Measurements from ENCODE around the gene ZNF716.

Gene ZNF716

GRCh38 chr7:57416601-57417358, 33.2 kb upstream of the ZNF716 start:
- H3K4me3 ChIP-seq (ENCODE audit: low read depth, low read length): no peak overlapping the region
- TF ChIP-seq, protein P1, sequence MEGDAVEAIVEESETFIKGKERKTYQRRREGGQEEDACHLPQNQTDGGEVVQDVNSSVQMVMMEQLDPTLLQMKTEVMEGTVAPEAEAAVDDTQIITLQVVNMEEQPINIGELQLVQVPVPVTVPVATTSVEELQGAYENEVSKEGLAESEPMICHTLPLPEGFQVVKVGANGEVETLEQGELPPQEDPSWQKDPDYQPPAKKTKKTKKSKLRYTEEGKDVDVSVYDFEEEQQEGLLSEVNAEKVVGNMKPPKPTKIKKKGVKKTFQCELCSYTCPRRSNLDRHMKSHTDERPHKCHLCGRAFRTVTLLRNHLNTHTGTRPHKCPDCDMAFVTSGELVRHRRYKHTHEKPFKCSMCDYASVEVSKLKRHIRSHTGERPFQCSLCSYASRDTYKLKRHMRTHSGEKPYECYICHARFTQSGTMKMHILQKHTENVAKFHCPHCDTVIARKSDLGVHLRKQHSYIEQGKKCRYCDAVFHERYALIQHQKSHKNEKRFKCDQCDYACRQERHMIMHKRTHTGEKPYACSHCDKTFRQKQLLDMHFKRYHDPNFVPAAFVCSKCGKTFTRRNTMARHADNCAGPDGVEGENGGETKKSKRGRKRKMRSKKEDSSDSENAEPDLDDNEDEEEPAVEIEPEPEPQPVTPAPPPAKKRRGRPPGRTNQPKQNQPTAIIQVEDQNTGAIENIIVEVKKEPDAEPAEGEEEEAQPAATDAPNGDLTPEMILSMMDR (IDR thresholded peaks at IDR 0.05; ENCODE audit: control insufficient read depth, extremely low read depth, insufficient read depth): no peak
- no peak for DNase-seq (ENCODE audit: low read depth)

DNA sequence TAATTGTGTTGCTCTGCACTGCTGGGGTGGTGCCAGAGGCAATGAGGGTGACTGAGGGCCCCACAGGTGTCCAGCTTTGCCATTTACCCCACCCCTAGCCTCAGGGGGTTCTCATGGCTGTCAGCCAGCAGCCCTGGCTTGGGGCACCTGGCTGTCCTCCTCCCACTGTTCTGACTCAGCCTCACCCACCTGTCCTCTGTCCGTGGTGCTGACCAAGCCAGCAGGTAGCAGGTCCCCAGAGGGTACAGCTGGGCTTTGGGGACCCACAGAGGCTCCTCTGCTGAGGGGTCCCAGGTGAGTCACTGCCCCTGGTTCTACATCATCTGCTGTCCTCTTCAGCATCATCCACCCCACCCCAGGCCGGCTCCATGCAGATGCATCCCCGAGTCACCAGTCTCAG, 32.2 kb upstream of the ZNF716 start:
- H3K4me3 ChIP-seq (ENCODE audit: low read depth, low read length): no peak overlapping the region
- TF ChIP-seq, protein P1 (IDR thresholded peaks at IDR 0.05; ENCODE audit: control insufficient read depth, extremely low read depth, insufficient read depth): no peak
- no peak for DNase-seq (ENCODE audit: low read depth)

- H3K4me3 ChIP-seq (ENCODE audit: low read depth, low read length): no peak overlapping the region
- no peak for DNase-seq (ENCODE audit: low read depth)
- TF ChIP-seq, protein P1 (IDR thresholded peaks at IDR 0.05; ENCODE audit: control insufficient read depth, extremely low read depth, insufficient read depth): 0 out of 2 replicates have a peak, but pooled peaks have one; percentile 3
Measured at GRCh38 chr7:57423768-57424167, 26.2 kb upstream of the ZNF716 start.

GRCh38 chr7:57424515-57425238, 25.3 kb upstream of the ZNF716 start:
- DNase-seq (ENCODE audit: low read depth): no peak
- H3K4me3 ChIP-seq (ENCODE audit: low read depth, low read length): no peak overlapping the region
- TF ChIP-seq, protein P1 (IDR thresholded peaks at IDR 0.05; ENCODE audit: control insufficient read depth, extremely low read depth, insufficient read depth): no peak

- H3K4me3 ChIP-seq (ENCODE audit: low read depth, low read length): no peak overlapping the region
- TF ChIP-seq, protein P1 (IDR thresholded peaks at IDR 0.05; ENCODE audit: control insufficient read depth, extremely low read depth, insufficient read depth): no peak
- DNase-seq (ENCODE audit: low read depth): no peak
Measured at GRCh38 chr7:57425239-57425944, 24.6 kb upstream of the ZNF716 start.

- DNase-seq (ENCODE audit: low read depth): no peak
- TF ChIP-seq, protein P1 (IDR thresholded peaks at IDR 0.05; ENCODE audit: control insufficient read depth, extremely low read depth, insufficient read depth): no peak
- no peak overlapping the region for H3K4me3 ChIP-seq (ENCODE audit: low read depth, low read length)
Measured at GRCh38 chr7:57425969-57426628, 23.9 kb upstream of the ZNF716 start.

All from LNCaP clone FGC (cell line).